Neural cell (in vitro differentiated cells): ENCODE data around the gene STEAP2.

ENCODE experiments used
- EP300 ChIP-seq: fragments of 450-650 bp; conservative IDR thresholded peaks from 2 replicates; pipeline ENCODE4 v1.6.1; 2014; ENCODE audit warnings: antibody characterized with exemption, mild to moderate bottlenecking, moderate library complexity; ENCODE audit not compliant: poor library complexity, severe bottlenecking
- EZH2 ChIP-seq: fragments of 200-600, 300-800 bp; shearing (Covaris generic), sonication (generic); IDR thresholded peaks from 2 replicates; pipeline ENCODE4 v1.6.1; 2014; ENCODE audit warnings: antibody characterized with exemption, low read length, borderline replicate concordance, mild to moderate bottlenecking; ENCODE audit not compliant: insufficient read depth, poor library complexity, severe bottlenecking
- POLR2AphosphoS5 ChIP-seq: IDR thresholded peaks from 2 replicates; pipeline ENCODE4 v1.6.1; 2012
- RAD21 ChIP-seq: fragments of 450-650 bp; conservative IDR thresholded peaks from 2 replicates; pipeline ENCODE4 v1.6.1; 2014; ENCODE audit warnings: antibody characterized with exemption, mild to moderate bottlenecking, moderate library complexity
- SMC3 ChIP-seq: fragments of 450-650 bp; conservative IDR thresholded peaks from 2 replicates; pipeline ENCODE4 v1.6.1; 2014; ENCODE audit warnings: antibody characterized with exemption, mild to moderate bottlenecking, moderate library complexity; ENCODE audit not compliant: poor library complexity
- TAF1 ChIP-seq: IDR thresholded peaks from 2 replicates; pipeline ENCODE4 v1.6.1; 2012; ENCODE audit warnings: low read depth
- TF ChIP-seq, protein P1 (sequence below): fragments of 450-650 bp; IDR thresholded peaks from 2 replicates; pipeline ENCODE4 v1.5.1; 2014; ENCODE audit warnings: antibody characterized with exemption, mild to moderate bottlenecking, moderate library complexity; ENCODE audit not compliant: poor library complexity, severe bottlenecking
- TF ChIP-seq, protein P2 (sequence below): IDR thresholded peaks from 2 replicates; pipeline ENCODE4 v1.6.1; 2012; ENCODE audit warnings: borderline replicate concordance

DNA sequence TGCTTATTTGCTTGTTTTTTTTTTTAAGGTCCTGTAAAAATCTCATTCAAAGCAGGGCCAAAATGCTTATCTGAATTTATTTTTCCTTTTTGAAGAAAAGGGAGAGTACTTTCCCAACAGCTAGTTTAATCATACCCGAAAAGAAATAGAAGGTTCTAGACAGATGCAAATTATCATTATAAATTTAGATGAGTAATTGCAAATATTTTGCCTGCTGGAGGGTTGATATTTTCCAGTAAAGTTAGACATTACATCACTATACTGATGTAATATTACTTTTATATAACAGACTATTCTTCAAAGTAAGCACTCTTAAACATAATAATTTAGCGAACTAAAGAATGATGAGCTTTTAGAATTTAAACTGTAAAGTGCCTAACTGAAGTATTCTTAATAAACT, 19.3 kb downstream of the STEAP2 start:
- TF ChIP-seq, protein P1, sequence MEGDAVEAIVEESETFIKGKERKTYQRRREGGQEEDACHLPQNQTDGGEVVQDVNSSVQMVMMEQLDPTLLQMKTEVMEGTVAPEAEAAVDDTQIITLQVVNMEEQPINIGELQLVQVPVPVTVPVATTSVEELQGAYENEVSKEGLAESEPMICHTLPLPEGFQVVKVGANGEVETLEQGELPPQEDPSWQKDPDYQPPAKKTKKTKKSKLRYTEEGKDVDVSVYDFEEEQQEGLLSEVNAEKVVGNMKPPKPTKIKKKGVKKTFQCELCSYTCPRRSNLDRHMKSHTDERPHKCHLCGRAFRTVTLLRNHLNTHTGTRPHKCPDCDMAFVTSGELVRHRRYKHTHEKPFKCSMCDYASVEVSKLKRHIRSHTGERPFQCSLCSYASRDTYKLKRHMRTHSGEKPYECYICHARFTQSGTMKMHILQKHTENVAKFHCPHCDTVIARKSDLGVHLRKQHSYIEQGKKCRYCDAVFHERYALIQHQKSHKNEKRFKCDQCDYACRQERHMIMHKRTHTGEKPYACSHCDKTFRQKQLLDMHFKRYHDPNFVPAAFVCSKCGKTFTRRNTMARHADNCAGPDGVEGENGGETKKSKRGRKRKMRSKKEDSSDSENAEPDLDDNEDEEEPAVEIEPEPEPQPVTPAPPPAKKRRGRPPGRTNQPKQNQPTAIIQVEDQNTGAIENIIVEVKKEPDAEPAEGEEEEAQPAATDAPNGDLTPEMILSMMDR, result no peak
- TF ChIP-seq EZH2, result no peak
- no peak for TF ChIP-seq SMC3
- TF ChIP-seq EP300, result no peak
- no peak for TF ChIP-seq TAF1
- no peak for TF ChIP-seq POLR2AphosphoS5
- no peak for TF ChIP-seq RAD21
- TF ChIP-seq, protein P2, sequence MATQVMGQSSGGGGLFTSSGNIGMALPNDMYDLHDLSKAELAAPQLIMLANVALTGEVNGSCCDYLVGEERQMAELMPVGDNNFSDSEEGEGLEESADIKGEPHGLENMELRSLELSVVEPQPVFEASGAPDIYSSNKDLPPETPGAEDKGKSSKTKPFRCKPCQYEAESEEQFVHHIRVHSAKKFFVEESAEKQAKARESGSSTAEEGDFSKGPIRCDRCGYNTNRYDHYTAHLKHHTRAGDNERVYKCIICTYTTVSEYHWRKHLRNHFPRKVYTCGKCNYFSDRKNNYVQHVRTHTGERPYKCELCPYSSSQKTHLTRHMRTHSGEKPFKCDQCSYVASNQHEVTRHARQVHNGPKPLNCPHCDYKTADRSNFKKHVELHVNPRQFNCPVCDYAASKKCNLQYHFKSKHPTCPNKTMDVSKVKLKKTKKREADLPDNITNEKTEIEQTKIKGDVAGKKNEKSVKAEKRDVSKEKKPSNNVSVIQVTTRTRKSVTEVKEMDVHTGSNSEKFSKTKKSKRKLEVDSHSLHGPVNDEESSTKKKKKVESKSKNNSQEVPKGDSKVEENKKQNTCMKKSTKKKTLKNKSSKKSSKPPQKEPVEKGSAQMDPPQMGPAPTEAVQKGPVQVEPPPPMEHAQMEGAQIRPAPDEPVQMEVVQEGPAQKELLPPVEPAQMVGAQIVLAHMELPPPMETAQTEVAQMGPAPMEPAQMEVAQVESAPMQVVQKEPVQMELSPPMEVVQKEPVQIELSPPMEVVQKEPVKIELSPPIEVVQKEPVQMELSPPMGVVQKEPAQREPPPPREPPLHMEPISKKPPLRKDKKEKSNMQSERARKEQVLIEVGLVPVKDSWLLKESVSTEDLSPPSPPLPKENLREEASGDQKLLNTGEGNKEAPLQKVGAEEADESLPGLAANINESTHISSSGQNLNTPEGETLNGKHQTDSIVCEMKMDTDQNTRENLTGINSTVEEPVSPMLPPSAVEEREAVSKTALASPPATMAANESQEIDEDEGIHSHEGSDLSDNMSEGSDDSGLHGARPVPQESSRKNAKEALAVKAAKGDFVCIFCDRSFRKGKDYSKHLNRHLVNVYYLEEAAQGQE, result no peak
